ENCODE results near the gene GPER1. TPM values are rescaled to one million over a fixed set of nuclear protein-coding genes. Genes with fewer than 3 reads are reported as not detected.

Gene GPER1
- total RNA-seq, 4 donors from 2014 or later, result 4.6 to 19.9 (median 11.0) TPM

- Histone ChIP-seq H3K4me3 (no peak overlapping the region), H3K9me3 (no peaks in the 10 kb centered on the region), H3K27me3 (no peaks in the 10 kb centered on the region), H3K4me1 (peaks cover 85 to 100% (median 95%) of the 10 kb centered on the region in 4 donors), H3K36me3 (no peaks in the 10 kb centered on the region), H3K27ac (replicated peaks in 1 of 4) (peak overlapping the region; percentile 62 to 83 (median 72))
- intact Hi-C loops (cut with DNase I), result no loop called here
- TF ChIP-seq EP300 (IDR thresholded peaks at IDR 0.05), result no peak
- TF ChIP-seq CTCF (IDR thresholded peaks at IDR 0.05), result no peak
- no peak for TF ChIP-seq POLR2AphosphoS5 (IDR thresholded peaks at IDR 0.05)
- no peak for TF ChIP-seq POLR2A (IDR thresholded peaks at IDR 0.05; ENCODE audit: low read depth)
- no peak for DNase-seq (ENCODE audit: extremely low spot score)
- WGBS, result 78% methylated on average over 17 of the region's 22 CpGs
Measured at GRCh38 chr7:1050956-1051690, 36.8 kb upstream of the GPER1 start.

GRCh38 chr7:1052031-1052818, 35.7 kb upstream of the GPER1 start:
- Histone ChIP-seq H3K27me3 (no peaks in the 10 kb centered on the region), H3K27ac (replicated peaks in 1 of 4) (peak overlapping the region; percentile 62 to 83 (median 72)), H3K4me3 (no peak overlapping the region), H3K9me3 (no peaks in the 10 kb centered on the region), H3K36me3 (peaks cover 0 to 5% (median 1%) of the 10 kb centered on the region in 4 donors), H3K4me1 (peaks cover 89 to 100% (median 96%) of the 10 kb centered on the region in 4 donors)
- 60% methylated on average over 16 of the region's 20 CpGs for WGBS
- no peak for DNase-seq (ENCODE audit: extremely low spot score)
- TF ChIP-seq POLR2A (IDR thresholded peaks at IDR 0.05; ENCODE audit: low read depth) (no peak), CTCF (IDR thresholded peaks at IDR 0.05) (no peak), POLR2AphosphoS5 (IDR thresholded peaks at IDR 0.05) (no peak), EP300 (IDR thresholded peaks at IDR 0.05) (no peak)
- intact Hi-C loops (cut with DNase I), result no loop called here

GRCh38 chr7:1053002-1053411, 34.9 kb upstream of the GPER1 start:
- no peak for DNase-seq (ENCODE audit: extremely low spot score)
- 74% methylated on average over 14 of the region's 17 CpGs for WGBS
- TF ChIP-seq EP300 (IDR thresholded peaks at IDR 0.05) (peak; percentile 39), POLR2A (IDR thresholded peaks at IDR 0.05; ENCODE audit: low read depth) (no peak), CTCF (IDR thresholded peaks at IDR 0.05) (no peak), POLR2AphosphoS5 (IDR thresholded peaks at IDR 0.05) (peak; percentile 26 to 45)
- no peak overlapping the region for H3K4me3 ChIP-seq
- no peaks in the 10 kb centered on the region for H3K9me3 ChIP-seq
- peak overlapping the region; percentile 62 to 83 (median 72) for H3K27ac ChIP-seq (replicated peaks in 1 of 4)
- no peaks in the 10 kb centered on the region for H3K27me3 ChIP-seq
- intact Hi-C loops (cut with DNase I), result no loop called here
- peaks cover 86 to 94% (median 92%) of the 10 kb centered on the region in 4 donors for H3K4me1 ChIP-seq
- peaks cover 4 to 12% (median 7%) of the 10 kb centered on the region in 4 donors for H3K36me3 ChIP-seq

- no peak for DNase-seq (ENCODE audit: extremely low spot score)
- Histone ChIP-seq H3K4me1 (peaks cover 77 to 85% (median 84%) of the 10 kb centered on the region in 4 donors), H3K4me3 (no peak overlapping the region), H3K36me3 (peaks cover 4 to 21% (median 13%) of the 10 kb centered on the region in 4 donors), H3K9me3 (no peaks in the 10 kb centered on the region), H3K27ac (replicated peaks in 1 of 4) (peak overlapping the region; percentile 56 to 83 (median 72)), H3K27me3 (no peaks in the 10 kb centered on the region)
- TF ChIP-seq EP300 (IDR thresholded peaks at IDR 0.05), result no peak
- no peak for TF ChIP-seq POLR2A (IDR thresholded peaks at IDR 0.05; ENCODE audit: low read depth)
- no peak for TF ChIP-seq POLR2AphosphoS5 (IDR thresholded peaks at IDR 0.05)
- TF ChIP-seq CTCF (IDR thresholded peaks at IDR 0.05), result no peak
- WGBS, result 88% methylated on average over 14 of the region's 17 CpGs
- intact Hi-C loops (cut with DNase I), result no loop called here
Measured at GRCh38 chr7:1053816-1054370, 34.0 kb upstream of the GPER1 start.
